ENCODE data around the gene TMX2. TPM values are rescaled to one million over a fixed set of nuclear protein-coding genes. Genes with fewer than 3 reads are reported as not detected.
A peak's percentile ranks its signal among the peaks of the same experiment; 100 is the strongest.

Gene TMX2
- total and polyA plus RNA-seq, 12 donors = 47.0 to 210 (median 91.9) TPM

DNA sequence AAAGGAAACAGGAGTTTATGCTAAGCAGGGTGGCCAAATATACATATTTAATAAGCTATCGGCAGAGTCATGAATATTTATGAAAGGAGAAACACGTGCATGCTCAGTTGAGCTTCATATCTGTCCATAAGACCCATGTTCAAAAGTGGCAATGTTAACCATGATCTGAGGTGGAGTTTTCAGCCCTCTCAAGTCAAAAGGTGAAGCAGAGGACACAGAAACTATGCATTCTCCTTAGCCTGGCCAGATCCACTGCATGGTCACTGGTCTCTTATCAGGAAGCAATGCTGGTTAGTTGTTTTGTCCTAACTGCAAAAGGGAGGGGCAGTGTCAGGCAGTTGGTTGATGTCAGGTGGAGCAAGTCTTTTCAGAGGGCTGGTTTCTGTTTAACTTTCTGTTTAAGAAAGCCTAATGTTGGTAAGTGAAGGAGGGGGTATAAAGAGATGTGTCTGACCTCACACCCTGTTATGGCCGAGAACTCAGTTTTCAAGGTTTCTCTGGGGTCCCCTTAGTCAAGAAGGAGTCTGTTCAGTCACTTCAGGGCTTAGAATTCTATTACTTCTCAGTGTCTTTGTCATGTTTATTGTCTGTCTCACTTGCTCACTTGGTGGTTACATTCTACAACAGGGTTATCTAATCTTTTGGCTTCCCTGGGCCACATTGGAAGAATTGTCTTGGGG is 23.4 kb downstream of the TMX2 start:
- no peak for DNase-seq
- Histone ChIP-seq H3K4me1 (replicated peaks in 1 of 2) (peaks cover 2% of the 10 kb centered on the region in 2 donors), H3K27me3 (no peaks in the 10 kb centered on the region), H3K36me3 (replicated peaks in 1 of 2) (peaks cover 0 to 23% of the 10 kb centered on the region in 2 donors), H3K27ac (no peak overlapping the region), H3K4me3 (no peak overlapping the region), H3K9me3 (replicated peaks in 1 of 3) (no peaks in the 10 kb centered on the region)
- TF ChIP-seq POLR2A (IDR thresholded peaks at IDR 0.05) = no peak
- TF ChIP-seq, protein P1, sequence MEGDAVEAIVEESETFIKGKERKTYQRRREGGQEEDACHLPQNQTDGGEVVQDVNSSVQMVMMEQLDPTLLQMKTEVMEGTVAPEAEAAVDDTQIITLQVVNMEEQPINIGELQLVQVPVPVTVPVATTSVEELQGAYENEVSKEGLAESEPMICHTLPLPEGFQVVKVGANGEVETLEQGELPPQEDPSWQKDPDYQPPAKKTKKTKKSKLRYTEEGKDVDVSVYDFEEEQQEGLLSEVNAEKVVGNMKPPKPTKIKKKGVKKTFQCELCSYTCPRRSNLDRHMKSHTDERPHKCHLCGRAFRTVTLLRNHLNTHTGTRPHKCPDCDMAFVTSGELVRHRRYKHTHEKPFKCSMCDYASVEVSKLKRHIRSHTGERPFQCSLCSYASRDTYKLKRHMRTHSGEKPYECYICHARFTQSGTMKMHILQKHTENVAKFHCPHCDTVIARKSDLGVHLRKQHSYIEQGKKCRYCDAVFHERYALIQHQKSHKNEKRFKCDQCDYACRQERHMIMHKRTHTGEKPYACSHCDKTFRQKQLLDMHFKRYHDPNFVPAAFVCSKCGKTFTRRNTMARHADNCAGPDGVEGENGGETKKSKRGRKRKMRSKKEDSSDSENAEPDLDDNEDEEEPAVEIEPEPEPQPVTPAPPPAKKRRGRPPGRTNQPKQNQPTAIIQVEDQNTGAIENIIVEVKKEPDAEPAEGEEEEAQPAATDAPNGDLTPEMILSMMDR (IDR thresholded peaks at IDR 0.05) = no peak
- intact Hi-C loops (cut with DNase I) = no loop called here
- WGBS, 4 donors = 78 to 88% (median 82%) methylated on average over 3 of the region's 3 CpGs

DNA sequence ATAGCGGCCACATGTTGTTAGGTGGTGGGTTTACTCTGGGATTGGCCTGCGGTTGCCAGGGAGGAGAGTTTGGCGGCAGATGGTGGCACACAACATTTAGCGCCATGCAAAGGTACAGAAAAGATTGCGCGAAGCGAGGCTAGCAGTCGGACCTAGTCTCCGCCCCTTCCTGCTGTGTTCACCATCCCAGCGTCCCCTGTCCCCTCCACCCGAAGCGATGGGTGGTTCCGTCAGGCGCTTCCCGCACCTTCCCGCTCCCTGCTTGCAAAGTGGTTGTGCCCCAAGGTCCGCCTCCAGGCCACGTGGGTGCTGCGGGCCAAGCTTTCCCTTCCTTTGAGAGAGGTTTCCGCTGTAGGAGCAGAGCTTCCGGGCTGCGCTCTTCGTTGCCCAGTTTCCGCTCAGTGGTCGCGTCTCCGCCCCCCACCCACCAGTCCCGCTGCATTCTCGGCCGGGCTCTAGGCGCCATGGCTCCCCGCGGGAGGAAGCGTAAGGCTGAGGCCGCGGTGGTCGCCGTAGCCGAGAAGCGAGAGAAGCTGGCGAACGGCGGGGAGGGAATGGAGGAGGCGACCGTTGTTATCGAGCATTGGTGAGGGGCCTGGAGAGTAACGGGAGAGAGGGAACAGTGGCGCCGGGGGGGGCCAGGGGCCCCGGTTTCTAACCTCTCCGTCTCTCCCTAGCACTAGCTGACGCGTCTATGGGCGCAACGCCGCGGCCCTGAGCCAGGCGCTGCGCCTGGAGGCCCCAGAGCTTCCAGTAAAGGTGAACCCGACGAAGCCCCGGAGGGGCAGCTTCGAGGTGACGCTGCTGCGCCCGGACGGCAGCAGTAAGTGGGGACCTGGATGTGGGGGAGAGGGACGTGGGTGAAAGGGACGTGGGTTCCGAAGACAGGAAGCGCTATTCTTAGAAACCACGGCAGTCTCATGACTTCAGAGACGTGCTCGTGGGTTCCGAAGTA is 29.0 kb downstream of the TMX2 start, which contains the start of gene SELENOH:
SELENOH (plus strand) TSS at position 360 of the 955 bp plus-strand sequence; CDS start at position 465, 105 bp downstream.
- peak; percentile 95 to 98 (median 98) for DNase-seq
- peak within 1 kb of the TSS; percentile 12 to 98 (median 74) for H3K4me3 ChIP-seq
- H3K27me3 ChIP-seq = no peaks in the 10 kb centered on the region
- H3K4me1 ChIP-seq (replicated peaks in 1 of 2) = peaks cover 11 to 18% of the 10 kb centered on the region in 2 donors
- intact Hi-C loops (cut with DNase I) = no loop called here
- 0 to 1% (median 0%) methylated on average over 12 to 75 of the region's 75 CpGs for WGBS, 4 donors
- peaks cover 0 to 55% of the 10 kb centered on the region in 2 donors for H3K36me3 ChIP-seq (replicated peaks in 1 of 2)
- H3K9me3 ChIP-seq (replicated peaks in 1 of 3) = no peaks in the 10 kb centered on the region
- TF ChIP-seq, protein P1 (IDR thresholded peaks at IDR 0.05) = peak in 1 of 6 experiments; percentile 4
- TF ChIP-seq POLR2A (IDR thresholded peaks at IDR 0.05) = peak; percentile 82 to 97
- H3K27ac ChIP-seq = peak within 1 kb of the TSS; percentile 79 to 98 (median 90)

GRCh38 chr11:57742087-57742452 is 29.7 kb downstream of the TMX2 start:
- Histone ChIP-seq H3K27me3 (no peaks in the 10 kb centered on the region), H3K9me3 (replicated peaks in 1 of 3) (no peaks in the 10 kb centered on the region), H3K36me3 (replicated peaks in 1 of 2) (peaks cover 0 to 55% of the 10 kb centered on the region in 2 donors), H3K27ac (peak overlapping the region; percentile 79 to 98 (median 90)), H3K4me1 (replicated peaks in 1 of 2) (peaks cover 11 to 18% of the 10 kb centered on the region in 2 donors), H3K4me3 (peak overlapping the region in 3 of 4 donors; percentile 56 to 98 (median 91))
- 3 to 5% (median 4%) methylated on average over 10 of the region's 10 CpGs for WGBS, 4 donors
- intact Hi-C loops (cut with DNase I) = no loop called here
- TF ChIP-seq POLR2A (IDR thresholded peaks at IDR 0.05) = no peak
- TF ChIP-seq, protein P1 (IDR thresholded peaks at IDR 0.05) = no peak
- no peak for DNase-seq

DNA sequence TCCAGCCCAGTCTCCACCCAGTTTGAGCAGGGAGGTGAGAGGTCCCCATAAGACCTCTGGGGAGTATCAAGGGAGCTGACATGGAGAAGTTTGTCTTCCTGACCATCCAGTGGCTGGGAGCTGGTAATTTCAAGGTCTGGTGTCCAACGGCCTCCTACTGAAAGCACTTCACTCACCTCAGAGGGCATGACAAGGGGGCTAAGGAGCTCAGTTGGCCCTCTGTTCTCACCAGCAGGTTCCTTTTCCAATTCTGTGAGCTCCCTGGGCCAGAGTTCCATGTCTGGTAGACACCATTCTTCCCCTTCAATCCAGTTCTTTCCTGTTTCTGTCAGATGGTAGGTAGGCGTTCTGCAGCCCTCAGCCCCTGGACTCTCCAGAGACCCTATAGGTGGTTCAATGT is 32.0 kb downstream of the TMX2 start:
- 67 to 80% (median 77%) methylated on average over 2 of the region's 2 CpGs for WGBS, 4 donors
- Histone ChIP-seq H3K36me3 (replicated peaks in 1 of 2) (peaks cover 0 to 36% of the 10 kb centered on the region in 2 donors), H3K9me3 (replicated peaks in 1 of 3) (no peaks in the 10 kb centered on the region), H3K27ac (no peak overlapping the region), H3K27me3 (no peaks in the 10 kb centered on the region), H3K4me1 (replicated peaks in 1 of 2) (peaks cover 11 to 18% of the 10 kb centered on the region in 2 donors), H3K4me3 (no peak overlapping the region)
- no peak for DNase-seq
- intact Hi-C loops (cut with DNase I) = no loop called here
- TF ChIP-seq POLR2A (IDR thresholded peaks at IDR 0.05) = no peak
- TF ChIP-seq, protein P1 (IDR thresholded peaks at IDR 0.05) = no peak

All from adrenal gland (tissue), 12 donors.